OCI-LY7 (cell line): ENCODE data around the gene ACTR3. TPM values are rescaled to one million over a fixed set of nuclear protein-coding genes. Genes with fewer than 3 reads are reported as not detected.

Experiments
- BruUV-seq: library from RNA; stranded (reverse); fragments of 400-500 nt; replicated peaks from 2 replicates; lab custom pipeline; 2021; lab: Mats Ljungman, UMichigan
- CTCF ChIA-PET: fragments of 300-600 bp; sonication (Branson Sonifier 250); formaldehyde crosslinking; loops from one replicate; lab custom pipeline; 2022; ENCODE audit warnings: antibody characterized with exemption; ENCODE audit not compliant: unreplicated experiment; lab: Charles Lee
- POLR2A ChIA-PET: fragments of 300-600 bp; sonication (Branson Sonifier 250); formaldehyde crosslinking; loops from one replicate; lab custom pipeline; 2022; ENCODE audit warnings: antibody characterized with exemption; lab: Charles Lee
- DNase-seq: peaks from one replicate; pipeline ENCODE4 v3.0.0-alpha.2; 2015; ENCODE audit warnings: low spot score
- H2AFZ ChIP-seq: fragments of 200-600 bp; sonication (generic), shearing (Covaris generic); 2 replicates; pipeline ENCODE4 v1.6.1; 2014; ENCODE audit warnings: mild to moderate bottlenecking, antibody characterized with exemption, low read length, moderate library complexity
- H3K27ac ChIP-seq: fragments of 200-600 bp; sonication (generic); 2 replicates; pipeline ENCODE4 v1.5.1; 2014; ENCODE audit warnings: mixed run types, low read depth, mild to moderate bottlenecking, moderate library complexity, low read length, inconsistent platforms; ENCODE audit not compliant: poor library complexity, severe bottlenecking
- H3K36me3 ChIP-seq: fragments of 200-600 bp; sonication (generic); 2 replicates; pipeline ENCODE4 v1.6.1; 2014; ENCODE audit warnings: mild to moderate bottlenecking, antibody characterized with exemption, low read length, moderate library complexity, mixed read lengths; ENCODE audit not compliant: insufficient read depth
- H3K4me1 ChIP-seq: fragments of 200-600 bp; sonication (generic); 2 replicates; pipeline ENCODE4 v1.5.1; 2014; ENCODE audit warnings: mild to moderate bottlenecking, low read length; ENCODE audit not compliant: insufficient read depth, poor library complexity, severe bottlenecking
- H3K4me2 ChIP-seq: fragments of 200-600 bp; sonication (generic); 2 replicates; pipeline ENCODE4 v1.6.1; 2014; ENCODE audit warnings: mild to moderate bottlenecking, low read length
- H3K4me3 ChIP-seq: fragments of 200-600 bp; sonication (generic); 2 replicates; pipeline ENCODE4 v1.5.1; 2014; ENCODE audit warnings: mild to moderate bottlenecking, low read depth, low read length; ENCODE audit not compliant: poor library complexity, severe bottlenecking
- H3K79me2 ChIP-seq: fragments of 200-600 bp; sonication (generic); 2 replicates; pipeline ENCODE4 v1.6.1; 2016; ENCODE audit warnings: low read depth, mild to moderate bottlenecking, low read length, moderate library complexity, mixed read lengths; ENCODE audit not compliant: insufficient read depth
- H3K9me2 ChIP-seq: fragments of 200-600 bp; sonication (generic); 2 replicates; pipeline ENCODE4 v1.6.1; 2016; ENCODE audit warnings: mild to moderate bottlenecking, low read length, mixed read lengths; ENCODE audit not compliant: insufficient read depth
- H3K9me3 ChIP-seq: fragments of 200-600 bp; sonication (generic); 2 replicates; pipeline ENCODE4 v1.6.1; 2014; ENCODE audit warnings: mild to moderate bottlenecking, mixed run types, low read length, mixed read lengths
- H4K20me1 ChIP-seq: fragments of 200-600 bp; sonication (generic); 2 replicates; pipeline ENCODE4 v1.6.1; 2014; ENCODE audit warnings: mild to moderate bottlenecking, antibody characterized with exemption, low read length, moderate library complexity, mixed read lengths; ENCODE audit not compliant: insufficient read depth
- EZH2phosphoT487 ChIP-seq: fragments of 200-600 bp; sonication (generic); IDR thresholded peaks from 2 replicates; pipeline ENCODE4 v1.6.1; 2018; ENCODE audit warnings: low read depth, borderline replicate concordance, mild to moderate bottlenecking, mixed run types, antibody characterized with exemption, low read length, moderate library complexity, mixed read lengths
- intact Hi-C: fragments of 100-400 bp; cut with micrococcal nuclease; formaldehyde crosslinking; loops from one replicate; pipeline ENCODE4 v1.10.0; 2022; ENCODE audit not compliant: unreplicated experiment
- total RNA-seq, 2 experiments: library from RNA; depleted of rRNA in 1 of 2; stranded (reverse); fragments of >200 nt in 1 of 2; shearing (Covaris generic) in 1 of 2; gene quantifications; 2 replicates each; pipeline ENCODE4 v1.2.3, GENCODE V29; 2014 to 2022
- TF ChIP-seq, protein P1 (sequence below): fragments of 200-600 bp; sonication (generic); conservative IDR thresholded peaks from 2 replicates; pipeline ENCODE4 v1.5.1; 2014; ENCODE audit warnings: mild to moderate bottlenecking, antibody characterized with exemption, low read length, moderate library complexity, mixed read lengths

Gene ACTR3
- total RNA-seq, 2 experiments from 2014 or later: 192 to 320 TPM

DNA sequence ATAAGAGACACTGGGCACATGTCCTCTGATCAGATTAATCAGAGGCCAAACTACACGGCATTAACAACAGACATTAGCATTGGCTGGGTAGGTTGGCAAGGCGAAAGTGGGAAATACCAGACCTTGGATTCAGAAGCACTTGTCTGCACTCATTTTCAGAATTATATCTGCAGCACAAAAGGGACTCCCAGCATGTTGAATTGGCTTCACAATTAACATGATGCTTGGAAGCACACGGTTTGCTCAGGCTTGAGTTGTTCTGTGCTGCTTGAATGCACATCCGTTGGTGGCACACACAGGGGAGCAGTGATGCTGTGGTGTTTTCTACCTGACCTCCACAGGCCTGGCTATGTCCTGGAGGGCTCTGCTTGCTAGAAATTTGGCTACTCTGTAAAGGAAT is 83.9 kb downstream of the ACTR3 start:
- peak overlapping the region; percentile 11; the same call in 1 of the 2 replicates for H3K4me2 ChIP-seq
- no peak overlapping the region for H3K4me3 ChIP-seq
- ChIA-PET CTCF (no interaction called here), POLR2A (no interaction called here)
- H3K27ac ChIP-seq: peak overlapping the region; percentile 12
- BruUV-seq: no TSS peak
- no peak for TF ChIP-seq EZH2phosphoT487
- TF ChIP-seq, protein P1, sequence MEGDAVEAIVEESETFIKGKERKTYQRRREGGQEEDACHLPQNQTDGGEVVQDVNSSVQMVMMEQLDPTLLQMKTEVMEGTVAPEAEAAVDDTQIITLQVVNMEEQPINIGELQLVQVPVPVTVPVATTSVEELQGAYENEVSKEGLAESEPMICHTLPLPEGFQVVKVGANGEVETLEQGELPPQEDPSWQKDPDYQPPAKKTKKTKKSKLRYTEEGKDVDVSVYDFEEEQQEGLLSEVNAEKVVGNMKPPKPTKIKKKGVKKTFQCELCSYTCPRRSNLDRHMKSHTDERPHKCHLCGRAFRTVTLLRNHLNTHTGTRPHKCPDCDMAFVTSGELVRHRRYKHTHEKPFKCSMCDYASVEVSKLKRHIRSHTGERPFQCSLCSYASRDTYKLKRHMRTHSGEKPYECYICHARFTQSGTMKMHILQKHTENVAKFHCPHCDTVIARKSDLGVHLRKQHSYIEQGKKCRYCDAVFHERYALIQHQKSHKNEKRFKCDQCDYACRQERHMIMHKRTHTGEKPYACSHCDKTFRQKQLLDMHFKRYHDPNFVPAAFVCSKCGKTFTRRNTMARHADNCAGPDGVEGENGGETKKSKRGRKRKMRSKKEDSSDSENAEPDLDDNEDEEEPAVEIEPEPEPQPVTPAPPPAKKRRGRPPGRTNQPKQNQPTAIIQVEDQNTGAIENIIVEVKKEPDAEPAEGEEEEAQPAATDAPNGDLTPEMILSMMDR: no peak
- H3K79me2 ChIP-seq: no peaks in the 10 kb centered on the region
- intact Hi-C loops: loop anchor here (2.0 kb wide), 1 partner anchor 17 kb away; no protein-coding TSS in a partner anchor
- DNase-seq: peak; percentile 72
- peaks cover 14% of the 10 kb centered on the region for H3K4me1 ChIP-seq
- no peaks in the 10 kb centered on the region for H3K9me2 ChIP-seq
- no peaks in the 10 kb centered on the region for H3K9me3 ChIP-seq
- no peaks in the 10 kb centered on the region for H4K20me1 ChIP-seq
- no peaks in the 10 kb centered on the region; the same call in 1 of the 2 replicates for H3K36me3 ChIP-seq
- H2AFZ ChIP-seq: no peak overlapping the region

DNA sequence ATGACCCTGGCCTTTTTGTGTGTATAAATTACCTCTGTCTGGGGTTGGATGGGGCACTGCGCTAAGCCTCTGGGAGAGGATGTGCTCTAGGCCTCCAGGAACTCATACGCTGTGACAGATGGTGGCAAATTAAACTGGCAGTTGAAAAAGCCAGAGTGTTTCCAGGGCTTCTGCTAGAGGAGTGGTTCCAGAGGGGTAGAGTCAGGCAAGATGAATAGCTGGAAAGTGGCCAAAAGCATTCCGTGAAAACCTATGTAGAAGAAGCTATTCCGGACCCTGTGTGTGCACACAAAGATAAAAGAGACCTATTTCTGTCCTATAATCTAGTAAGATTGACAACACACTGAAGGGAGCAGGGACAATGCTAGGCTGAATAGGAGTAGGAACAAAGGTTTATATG is 84.8 kb downstream of the ACTR3 start:
- CTCF ChIA-PET: no interaction called here
- intact Hi-C loops: no loop called here
- DNase-seq: no peak

More for the DNA sequence above, 84.8 kb downstream of the ACTR3 start:
- Histone ChIP-seq H3K27ac (no peak overlapping the region), H3K9me2 (no peaks in the 10 kb centered on the region), H3K4me1 (peaks cover 14% of the 10 kb centered on the region), H3K36me3 (no peaks in the 10 kb centered on the region; the same call in 1 of the 2 replicates), H3K9me3 (no peaks in the 10 kb centered on the region), H3K79me2 (no peaks in the 10 kb centered on the region), H2AFZ (no peak overlapping the region), H3K4me2 (no peak overlapping the region), H3K4me3 (no peak overlapping the region), H4K20me1 (no peaks in the 10 kb centered on the region)
- TF ChIP-seq, protein P1: no peak
- TF ChIP-seq EZH2phosphoT487: no peak
- no TSS peak for BruUV-seq
- POLR2A ChIA-PET: no interaction called here
